SK-N-SH (cell line): Measurements from ENCODE around the gene ARSH.

Source experiments
- CTCF ChIP-seq: fragments of 200-600 bp; sonication (generic); IDR thresholded peaks from 2 replicates; pipeline ENCODE4 v1.6.1; 2017; ENCODE audit warnings: antibody characterized with exemption, mild to moderate bottlenecking, moderate library complexity
- FOXM1 ChIP-seq: IDR thresholded peaks from 2 replicates; pipeline ENCODE4 v1.4.0; 2012; ENCODE audit warnings: low read depth, mild to moderate bottlenecking
- MXI1 ChIP-seq: IDR thresholded peaks from 2 replicates; pipeline ENCODE4 v1.6.1; 2012; ENCODE audit warnings: mild to moderate bottlenecking, low read depth, low read length, improper control_type of control experiment
- NRF1 ChIP-seq: IDR thresholded peaks from 2 replicates; pipeline ENCODE4 v1.6.1; 2012; ENCODE audit warnings: low read depth, mild to moderate bottlenecking, low read length
- ZBTB33 ChIP-seq: IDR thresholded peaks from 2 replicates; pipeline ENCODE4 v1.4.0; 2012; ENCODE audit warnings: low read depth, borderline replicate concordance

GRCh38 chrX:3024176-3024575 is 17.8 kb downstream of the ARSH start:
- no peak for TF ChIP-seq CTCF
- TF ChIP-seq NRF1 = no peak
- TF ChIP-seq FOXM1 = no peak
- TF ChIP-seq ZBTB33 = no peak
- no peak for TF ChIP-seq MXI1
